Measurements from ENCODE around the gene SCAMP3.
A peak's percentile ranks its signal among the peaks of the same experiment; 100 is the strongest.

Gene SCAMP3

GRCh38 chr1:155286544-155286943, 24.4 kb upstream of the SCAMP3 start:
- DNase-seq (ENCODE audit: insufficient read length, low spot score): no peak
- FAIRE-seq: no peak

- FAIRE-seq (no peak), DNase-seq (ENCODE audit: insufficient read length, low spot score) (no peak)
Observed at GRCh38 chr1:155285631-155286044, 23.5 kb upstream of the SCAMP3 start.

GRCh38 chr1:155285063-155285462, 22.9 kb upstream of the SCAMP3 start:
- FAIRE-seq (no peak), DNase-seq (ENCODE audit: insufficient read length, low spot score) (no peak)

- no peak for DNase-seq (ENCODE audit: insufficient read length, low spot score)
- FAIRE-seq: no peak
Observed at GRCh38 chr1:155284476-155284875, 22.3 kb upstream of the SCAMP3 start.

- DNase-seq (ENCODE audit: insufficient read length, low spot score) (no peak), FAIRE-seq (no peak)
Observed at GRCh38 chr1:155282488-155283091, 20.4 kb upstream of the SCAMP3 start.

- FAIRE-seq (no peak), DNase-seq (ENCODE audit: insufficient read length, low spot score) (no peak)
Observed at GRCh38 chr1:155279268-155279667, 17.1 kb upstream of the SCAMP3 start.

GRCh38 chr1:155278689-155279160, 16.6 kb upstream of the SCAMP3 start:
- DNase-seq (ENCODE audit: insufficient read length, low spot score): no peak
- FAIRE-seq: no peak

- DNase-seq (ENCODE audit: insufficient read length, low spot score) (peak; percentile 69), FAIRE-seq (peak; percentile 11)
Observed at GRCh38 chr1:155277902-155278688, 15.9 kb upstream of the SCAMP3 start.

GRCh38 chr1:155277070-155277901, 15.1 kb upstream of the SCAMP3 start, which contains the start of gene HCN3:
HCN3 (plus strand) TSS chr1:155277463; CDS start chr1:155277591, 128 bp downstream.
- FAIRE-seq (peak; percentile 82), DNase-seq (ENCODE audit: insufficient read length, low spot score) (peak; percentile 98)

GRCh38 chr1:155273343-155274245, 11.4 kb upstream of the SCAMP3 start, which contains the start of gene CLK2:
CLK2 (minus strand) TSS chr1:155273504; CDS start chr1:155270977, 2,527 bp downstream.
- FAIRE-seq (peak; percentile 97), DNase-seq (ENCODE audit: insufficient read length, low spot score) (peak; percentile 94)

GRCh38 chr1:155272466-155273342, 10.5 kb upstream of the SCAMP3 start:
- FAIRE-seq: no peak
- peak; percentile 56 for DNase-seq (ENCODE audit: insufficient read length, low spot score)

- FAIRE-seq: no peak
Observed at GRCh38 chr1:155269381-155269780, 7.2 kb upstream of the SCAMP3 start.

GRCh38 chr1:155268630-155269029, 6.5 kb upstream of the SCAMP3 start:
- FAIRE-seq (no peak), DNase-seq (ENCODE audit: insufficient read length, low spot score) (no peak)

More at GRCh38 chr1:155269381-155269780, 7.2 kb upstream of the SCAMP3 start:
- DNase-seq (ENCODE audit: insufficient read length, low spot score): no peak

- DNase-seq (ENCODE audit: insufficient read length, low spot score): no peak
- FAIRE-seq: no peak
Observed at GRCh38 chr1:155267373-155267772, 5.2 kb upstream of the SCAMP3 start.

- DNase-seq (ENCODE audit: insufficient read length, low spot score) (no peak), FAIRE-seq (no peak)
Observed at GRCh38 chr1:155266553-155266952, 4.4 kb upstream of the SCAMP3 start.

- DNase-seq (ENCODE audit: insufficient read length, low spot score) (no peak), FAIRE-seq (no peak)
Observed at GRCh38 chr1:155263067-155263466, 907 bp upstream of the SCAMP3 start.

- FAIRE-seq (no peak), DNase-seq (ENCODE audit: insufficient read length, low spot score) (no peak)
Observed at GRCh38 chr1:155261493-155261851, 688 bp downstream of the SCAMP3 start.

- FAIRE-seq (no peak), DNase-seq (ENCODE audit: insufficient read length, low spot score) (no peak)
Observed at GRCh38 chr1:155260276-155260675, 1.9 kb downstream of the SCAMP3 start.
